AG04450 (cell line): ENCODE results near the gene TMEM238L. TPM values are rescaled to one million over a fixed set of nuclear protein-coding genes. Genes with fewer than 3 reads are reported as not detected.

Source experiments
- CTCF ChIA-PET: fragments of 300-600, 350-600 bp; formaldehyde crosslinking; extraction: SDS; loops from one replicate; lab custom pipeline; 2022; ENCODE audit warnings: antibody characterized with exemption, inconsistent platforms; lab: Charles Lee
- POLR2A ChIA-PET: fragments of 350-600 bp; formaldehyde crosslinking; extraction: SDS; loops from one replicate; lab custom pipeline; 2021; ENCODE audit warnings: antibody characterized with exemption, inconsistent platforms; lab: Yijun Ruan, JAX
- DNase-seq: peaks from one replicate; pipeline ENCODE4 v3.0.0-alpha.2; 2011; ENCODE audit warnings: low read depth, low spot score
- H3K27ac ChIP-seq: one replicate; pipeline ENCODE4 v1.5.1; 2012; ENCODE audit warnings: low read depth, low read length, control low read depth
- H3K27me3 ChIP-seq: one replicate; pipeline ENCODE4 v1.6.0; 2012; ENCODE audit warnings: low read length; ENCODE audit not compliant: control insufficient read depth, insufficient read depth
- H3K4me3 ChIP-seq: 2 replicates; pipeline ENCODE4 v1.5.1; 2011; ENCODE audit warnings: mild to moderate bottlenecking, low read depth, low read length, control low read depth
- H3K9me3 ChIP-seq: 2 replicates; pipeline ENCODE4 v1.5.1; 2012; ENCODE audit warnings: low read length; ENCODE audit not compliant: control insufficient read depth, insufficient read depth
- CTCF ChIP-seq: IDR thresholded peaks from 2 replicates; pipeline ENCODE4 v1.5.1; 2011; ENCODE audit warnings: low read depth, low read length, control low read depth, inconsistent platforms
- polyA plus RNA-seq: library from polyadenylated mRNA; depleted of rRNA; stranded (reverse); fragments of >200 nt; gene quantifications from 2 replicates; pipeline ENCODE4 v1.2.3, GENCODE V29; 2011

Gene TMEM238L
- polyA plus RNA-seq, 1 experiment, result not detected

- CTCF ChIA-PET, result no interaction called here
These were observed 2.8 kb upstream of the TMEM238L start for GRCh38 chr17:10806545-10807262.

GRCh38 chr17:10805911-10806310, 2.0 kb upstream of the TMEM238L start:
- H3K27me3 ChIP-seq, result no peaks in the 10 kb centered on the region
- H3K27ac ChIP-seq, result no peak overlapping the region
- POLR2A ChIA-PET, result no interaction called here
- no peak for DNase-seq
- CTCF ChIA-PET, result no interaction called here
- H3K4me3 ChIP-seq, result no peak overlapping the region
- no peak for TF ChIP-seq CTCF
- peaks cover 9% of the 10 kb centered on the region for H3K9me3 ChIP-seq

More at GRCh38 chr17:10806545-10807262, 2.8 kb upstream of the TMEM238L start:
- Histone ChIP-seq H3K4me3 (no peak overlapping the region), H3K27me3 (no peaks in the 10 kb centered on the region), H3K27ac (no peak overlapping the region), H3K9me3 (peaks cover 9% of the 10 kb centered on the region)
- POLR2A ChIA-PET, result no interaction called here
- no peak for DNase-seq
- TF ChIP-seq CTCF, result no peak

GRCh38 chr17:10804546-10804945, 647 bp upstream of the TMEM238L start:
- ChIA-PET CTCF (no interaction called here), POLR2A (no interaction called here)
- DNase-seq, result no peak
- H3K9me3 ChIP-seq, result peaks cover 9% of the 10 kb centered on the region
- no peaks in the 10 kb centered on the region for H3K27me3 ChIP-seq
- H3K4me3 ChIP-seq, result no peak overlapping the region
- no peak overlapping the region for H3K27ac ChIP-seq
- TF ChIP-seq CTCF, result no peak

- ChIA-PET CTCF (no interaction called here), POLR2A (no interaction called here)
- Histone ChIP-seq H3K9me3 (peaks cover 9% of the 10 kb centered on the region), H3K27me3 (no peaks in the 10 kb centered on the region), H3K4me3 (no peak overlapping the region), H3K27ac (no peak overlapping the region)
- no peak for TF ChIP-seq CTCF
- DNase-seq, result no peak
These were observed 549 bp downstream of the TMEM238L start for GRCh38 chr17:10803350-10803749.

- Histone ChIP-seq H3K9me3 (peaks cover 9% of the 10 kb centered on the region), H3K27ac (no peak overlapping the region), H3K4me3 (no peak overlapping the region), H3K27me3 (no peaks in the 10 kb centered on the region)
- CTCF ChIA-PET, result no interaction called here
- POLR2A ChIA-PET, result no interaction called here
- no peak for TF ChIP-seq CTCF
- no peak for DNase-seq
These were observed 1.2 kb downstream of the TMEM238L start for GRCh38 chr17:10802496-10803284.
